Left renal cortex interstitium (tissue), 4 donors: ENCODE results near the gene SYCP2L. TPM values are rescaled to one million over a fixed set of nuclear protein-coding genes. Genes with fewer than 3 reads are reported as not detected.
"Not testable (repeated sequence)": the region's sequence is repeated elsewhere in the genome, so short reads cannot be mapped to it uniquely, and the experiment has no call there.

Experiments
- DNase-seq, 4 donors: peaks; one replicate each; pipeline ENCODE4 v3.0.0-alpha.2; 2013; ENCODE audit warnings: low read depth in 4 of 4, low spot score in 2 of 4, missing footprints in 1 of 4
- polyA plus RNA-seq, 4 donors: library from polyadenylated mRNA; unstranded; fragments of 120-200 nt; gene quantifications; one replicate each; pipeline ENCODE4 v1.2.1, GENCODE V29; 2013; ENCODE audit not compliant: insufficient read length in 4 of 4

SYCP2L gene
- polyA plus RNA-seq, 4 donors, result 2.2 to 9.0 (median 5.0) TPM

- DNase-seq, result no peak
These were observed 115.3 kb downstream of the SYCP2L start for GRCh38 chr6:11002176-11002575.

- not testable (repeated sequence) for DNase-seq
These were observed 116.4 kb downstream of the SYCP2L start for GRCh38 chr6:11003297-11003696.

GRCh38 chr6:11006061-11006460 is 119.2 kb downstream of the SYCP2L start:
- no peak for DNase-seq

GRCh38 chr6:11007715-11008608 is 121.1 kb downstream of the SYCP2L start:
- DNase-seq, result no peak

GRCh38 chr6:11008821-11009220 is 122.0 kb downstream of the SYCP2L start:
- no peak for DNase-seq

- DNase-seq, result no peak
These were observed 122.5 kb downstream of the SYCP2L start for GRCh38 chr6:11009353-11009752.

GRCh38 chr6:11011787-11012234 is 125.0 kb downstream of the SYCP2L start:
- peak in 2 of 4 donors; percentile 10 to 23 for DNase-seq

- no peak for DNase-seq
These were observed 125.5 kb downstream of the SYCP2L start for GRCh38 chr6:11012295-11012754.

- no peak for DNase-seq
These were observed 126.3 kb downstream of the SYCP2L start for GRCh38 chr6:11012976-11013720.

- no peak for DNase-seq
These were observed 126.8 kb downstream of the SYCP2L start for GRCh38 chr6:11013721-11014070.

- no peak for DNase-seq
These were observed 128.2 kb downstream of the SYCP2L start for GRCh38 chr6:11015102-11015501.

GRCh38 chr6:11016452-11016851 is 129.6 kb downstream of the SYCP2L start:
- DNase-seq, result no peak

- no peak for DNase-seq
These were observed 130.2 kb downstream of the SYCP2L start for GRCh38 chr6:11017090-11017489.

GRCh38 chr6:11018225-11018624 is 131.4 kb downstream of the SYCP2L start:
- DNase-seq, result no peak

GRCh38 chr6:11021003-11021402 is 134.2 kb downstream of the SYCP2L start:
- no peak for DNase-seq

GRCh38 chr6:11021714-11022113 is 134.9 kb downstream of the SYCP2L start:
- no peak for DNase-seq

GRCh38 chr6:11023032-11023431 is 136.2 kb downstream of the SYCP2L start:
- DNase-seq, result no peak

Other genes with a start within 250 kb of the SYCP2L start
- gene C6orf52, start 192.4 kb upstream of the SYCP2L start, polyA plus RNA-seq, result 1 to 10 TPM; 2.6 to 5.4 (median 4.7) TPM
- 10 to 100 TPM; 20.0 to 23.6 (median 20.1) TPM for gene PAK1IP1, start 192.1 kb upstream of the SYCP2L start, polyA plus RNA-seq
- gene TMEM14C, start 164.0 kb upstream of the SYCP2L start, polyA plus RNA-seq, result 100 to 1,000 TPM; 140 to 184 (median 161) TPM
- 100 to 1,000 TPM in 2 of 4 donors, 10 to 100 TPM in 2; 90.6 to 107 (median 99.5) TPM for gene TMEM14B, start 139.2 kb upstream of the SYCP2L start, polyA plus RNA-seq
- gene MAK, start 48.5 kb upstream of the SYCP2L start, polyA plus RNA-seq, result 1 to 10 TPM in 3 of 4 donors, under 1 TPM in 1; 0.99 to 3.0 (median 2.0) TPM
- under 1 TPM in 2 of 4 donors, not detected in 2; 0.07 to 0.14 TPM for gene GCM2, start 5.0 kb upstream of the SYCP2L start, polyA plus RNA-seq
- 10 to 100 TPM in 1 of 4 donors, 1 to 10 TPM in 3; 7.2 to 10.7 (median 8.7) TPM for gene ELOVL2, start 157.3 kb downstream of the SYCP2L start, polyA plus RNA-seq
- gene SMIM13, start 206.8 kb downstream of the SYCP2L start, polyA plus RNA-seq, result 10 to 100 TPM; 16.1 to 18.5 (median 17.9) TPM
- gene ERVFRD-1, start 224.7 kb downstream of the SYCP2L start, polyA plus RNA-seq, result under 1 TPM; 0.09 to 0.32 (median 0.14) TPM